HepG2 (cell line): ENCODE measurements around the gene ZNF865. TPM values are rescaled to one million over a fixed set of nuclear protein-coding genes. Genes with fewer than 3 reads are reported as not detected.
A peak's percentile ranks its signal among the peaks of the same experiment; 100 is the strongest.

Experiments used
- HES4 ChIP-seq: sonication (generic); formaldehyde crosslinking; IDR thresholded peaks from 2 replicates; pipeline ENCODE4 v1.9.0; 2021; ENCODE audit warnings: mild to moderate bottlenecking, missing genetic modification reagents, borderline replicate concordance
- SAFB2 ChIP-seq: sonication (generic); formaldehyde crosslinking; IDR thresholded peaks from 2 replicates; pipeline ENCODE4 v1.5.1; 2020; ENCODE audit warnings: missing genetic modification reagents, low read depth, mild to moderate bottlenecking, borderline replicate concordance
- ZNF235 ChIP-seq: sonication (generic); formaldehyde crosslinking; IDR thresholded peaks from 2 replicates; pipeline ENCODE4 v1.8.1; 2023; ENCODE audit warnings: mild to moderate bottlenecking, missing genetic modification reagents, borderline replicate concordance
- ZNF747 ChIP-seq: sonication (generic); formaldehyde crosslinking; IDR thresholded peaks from 2 replicates; pipeline ENCODE4 v1.8.1; 2023; ENCODE audit warnings: missing genetic modification reagents, mild to moderate bottlenecking, borderline replicate concordance
- polyA plus RNA-seq, 8 experiments: library from polyadenylated mRNA; depleted of rRNA in 3 of 8; stranded (reverse) in 7 of 8; unstranded in 1 of 8; fragments of >200 nt; fragmentation: Illumina TruSeq in 4 of 8; extraction: Trizol in 4 of 8; gene quantifications; 2 replicates each; pipeline versions ENCODE4 v1.2.1 to v1.2.3, GENCODE V29; 2011 to 2016; ENCODE audit warnings: low read depth in 4 of 8, missing spikeins in 1 of 8, mixed read lengths in 1 of 8; ENCODE audit not compliant: insufficient read depth in 1 of 8
- total RNA-seq, 5 experiments: library from RNA; depleted of rRNA; stranded (reverse); fragments of >200 nt; fragmentation: Illumina TruSeq; extraction: Trizol; gene quantifications; 2 replicates each; pipeline ENCODE4 v1.2.3, GENCODE V29; 2016; ENCODE audit warnings: low read depth in 1 of 5
- TF ChIP-seq, protein P1 (sequence below): sonication (generic); formaldehyde crosslinking; IDR thresholded peaks from 2 replicates; pipeline ENCODE4 v1.5.1; 2020; ENCODE audit warnings: mild to moderate bottlenecking, missing genetic modification reagents, moderate library complexity
- TF ChIP-seq, protein P2 (sequence below): sonication (generic); formaldehyde crosslinking; IDR thresholded peaks from 2 replicates; pipeline ENCODE4 v1.4.0; 2020; ENCODE audit warnings: missing genetic modification reagents, mild to moderate bottlenecking, borderline replicate concordance
- TF ChIP-seq, protein P3 (sequence below): IDR thresholded peaks from 2 replicates; pipeline ENCODE4 v1.6.1; 2016; ENCODE audit warnings: low read depth, missing genetic modification reagents, missing compliant biosample characterization
- TF ChIP-seq, protein P4 (sequence below): sonication (generic); formaldehyde crosslinking; conservative IDR thresholded peaks from 2 replicates; pipeline ENCODE4 v1.4.0; 2020; ENCODE audit warnings: missing genetic modification reagents
- TF ChIP-seq, protein P5 (sequence below): IDR thresholded peaks from 2 replicates; pipeline ENCODE4 v1.6.1; 2012; ENCODE audit warnings: low read depth, low read length, improper control_type of control experiment

Gene ZNF865
- total and polyA plus RNA-seq, 2 of the 13 experiments (the other 11 are each of a cell fraction or from before 2014, with no cell fraction given): 0.93 to 1.0 TPM

DNA sequence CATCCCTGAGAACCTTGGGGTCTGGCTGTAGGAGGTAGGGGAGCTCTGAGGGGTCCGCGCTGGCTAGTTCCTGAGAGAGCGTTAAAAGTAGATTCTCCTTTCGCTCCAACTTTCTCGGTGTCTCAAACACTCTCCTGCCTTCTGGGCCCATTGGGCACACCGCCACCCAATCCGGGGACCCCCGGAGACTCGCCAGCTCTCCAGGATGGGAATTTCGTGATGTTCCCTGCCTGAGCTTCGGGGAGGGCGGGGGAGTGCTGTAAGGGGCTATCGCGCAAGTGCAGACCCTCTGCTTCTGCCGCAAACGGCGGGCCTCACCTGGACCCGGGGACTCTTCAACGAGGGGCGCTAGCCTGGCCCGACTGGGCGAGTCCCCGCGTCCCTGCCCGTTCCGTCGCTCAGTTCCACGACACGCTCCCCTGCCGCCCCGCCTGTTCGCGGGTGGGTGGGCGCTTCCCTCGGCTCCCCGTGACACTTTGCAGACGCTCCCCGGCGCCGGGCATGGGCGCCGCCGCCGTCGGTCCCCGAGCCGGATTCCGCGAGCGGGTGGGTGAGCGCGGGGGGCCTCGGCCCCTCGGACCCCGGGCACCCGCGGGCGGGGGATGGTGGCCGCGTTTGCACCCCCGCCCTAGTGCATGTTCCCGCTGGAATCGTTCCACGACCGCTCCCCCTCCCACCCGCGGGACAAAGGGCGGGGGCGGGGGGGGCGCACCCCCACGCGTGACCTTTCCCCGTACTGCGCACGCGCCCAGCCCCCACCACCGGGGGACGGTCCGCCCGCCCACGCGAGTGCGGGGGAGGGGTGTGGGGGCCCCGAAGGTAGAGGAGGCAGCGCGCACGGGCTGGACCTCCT lies 42.5 kb downstream of the ZNF865 start, which contains the start of gene CCDC106 (continued):
- TF ChIP-seq, protein P1, sequence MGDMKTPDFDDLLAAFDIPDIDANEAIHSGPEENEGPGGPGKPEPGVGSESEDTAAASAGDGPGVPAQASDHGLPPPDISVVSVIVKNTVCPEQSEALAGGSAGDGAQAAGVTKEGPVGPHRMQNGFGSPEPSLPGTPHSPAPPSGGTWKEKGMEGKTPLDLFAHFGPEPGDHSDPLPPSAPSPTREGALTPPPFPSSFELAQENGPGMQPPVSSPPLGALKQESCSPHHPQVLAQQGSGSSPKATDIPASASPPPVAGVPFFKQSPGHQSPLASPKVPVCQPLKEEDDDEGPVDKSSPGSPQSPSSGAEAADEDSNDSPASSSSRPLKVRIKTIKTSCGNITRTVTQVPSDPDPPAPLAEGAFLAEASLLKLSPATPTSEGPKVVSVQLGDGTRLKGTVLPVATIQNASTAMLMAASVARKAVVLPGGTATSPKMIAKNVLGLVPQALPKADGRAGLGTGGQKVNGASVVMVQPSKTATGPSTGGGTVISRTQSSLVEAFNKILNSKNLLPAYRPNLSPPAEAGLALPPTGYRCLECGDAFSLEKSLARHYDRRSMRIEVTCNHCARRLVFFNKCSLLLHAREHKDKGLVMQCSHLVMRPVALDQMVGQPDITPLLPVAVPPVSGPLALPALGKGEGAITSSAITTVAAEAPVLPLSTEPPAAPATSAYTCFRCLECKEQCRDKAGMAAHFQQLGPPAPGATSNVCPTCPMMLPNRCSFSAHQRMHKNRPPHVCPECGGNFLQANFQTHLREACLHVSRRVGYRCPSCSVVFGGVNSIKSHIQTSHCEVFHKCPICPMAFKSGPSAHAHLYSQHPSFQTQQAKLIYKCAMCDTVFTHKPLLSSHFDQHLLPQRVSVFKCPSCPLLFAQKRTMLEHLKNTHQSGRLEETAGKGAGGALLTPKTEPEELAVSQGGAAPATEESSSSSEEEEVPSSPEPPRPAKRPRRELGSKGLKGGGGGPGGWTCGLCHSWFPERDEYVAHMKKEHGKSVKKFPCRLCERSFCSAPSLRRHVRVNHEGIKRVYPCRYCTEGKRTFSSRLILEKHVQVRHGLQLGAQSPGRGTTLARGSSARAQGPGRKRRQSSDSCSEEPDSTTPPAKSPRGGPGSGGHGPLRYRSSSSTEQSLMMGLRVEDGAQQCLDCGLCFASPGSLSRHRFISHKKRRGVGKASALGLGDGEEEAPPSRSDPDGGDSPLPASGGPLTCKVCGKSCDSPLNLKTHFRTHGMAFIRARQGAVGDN (CRISPR knock-in tag): peak; percentile 77
- TF ChIP-seq, protein P2, sequence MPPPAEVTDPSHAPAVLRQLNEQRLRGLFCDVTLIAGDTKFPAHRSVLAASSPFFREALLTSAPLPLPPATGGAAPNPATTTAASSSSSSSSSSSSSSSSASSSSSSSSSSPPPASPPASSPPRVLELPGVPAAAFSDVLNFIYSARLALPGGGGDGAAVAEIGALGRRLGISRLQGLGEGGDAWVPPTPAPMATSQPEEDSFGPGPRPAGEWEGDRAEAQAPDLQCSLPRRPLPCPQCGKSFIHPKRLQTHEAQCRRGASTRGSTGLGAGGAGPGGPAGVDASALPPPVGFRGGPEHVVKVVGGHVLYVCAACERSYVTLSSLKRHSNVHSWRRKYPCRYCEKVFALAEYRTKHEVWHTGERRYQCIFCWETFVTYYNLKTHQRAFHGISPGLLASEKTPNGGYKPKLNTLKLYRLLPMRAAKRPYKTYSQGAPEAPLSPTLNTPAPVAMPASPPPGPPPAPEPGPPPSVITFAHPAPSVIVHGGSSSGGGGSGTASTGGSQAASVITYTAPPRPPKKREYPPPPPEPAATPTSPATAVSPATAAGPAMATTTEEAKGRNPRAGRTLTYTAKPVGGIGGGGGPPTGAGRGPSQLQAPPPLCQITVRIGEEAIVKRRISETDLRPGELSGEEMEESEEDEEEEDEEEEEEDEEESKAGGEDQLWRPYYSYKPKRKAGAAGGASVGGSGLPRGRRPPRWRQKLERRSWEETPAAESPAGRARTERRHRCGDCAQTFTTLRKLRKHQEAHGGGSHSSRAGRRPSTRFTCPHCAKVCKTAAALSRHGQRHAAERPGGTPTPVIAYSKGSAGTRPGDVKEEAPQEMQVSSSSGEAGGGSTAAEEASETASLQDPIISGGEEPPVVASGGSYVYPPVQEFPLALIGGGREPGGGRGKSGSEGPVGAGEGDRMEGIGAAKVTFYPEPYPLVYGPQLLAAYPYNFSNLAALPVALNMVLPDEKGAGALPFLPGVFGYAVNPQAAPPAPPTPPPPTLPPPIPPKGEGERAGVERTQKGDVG (CRISPR knock-in tag): no peak
- TF ChIP-seq ZNF747 (CRISPR knock-in tag) (peak; percentile 88; the same call in 1 of the 2 replicates), HES4 (peak; percentile 74; the same call in 1 of the 2 replicates), ZNF235 (peak; percentile 82; the same call in 1 of the 2 replicates), SAFB2 (CRISPR knock-in tag) (peak; percentile 97)
- TF ChIP-seq, protein P3, sequence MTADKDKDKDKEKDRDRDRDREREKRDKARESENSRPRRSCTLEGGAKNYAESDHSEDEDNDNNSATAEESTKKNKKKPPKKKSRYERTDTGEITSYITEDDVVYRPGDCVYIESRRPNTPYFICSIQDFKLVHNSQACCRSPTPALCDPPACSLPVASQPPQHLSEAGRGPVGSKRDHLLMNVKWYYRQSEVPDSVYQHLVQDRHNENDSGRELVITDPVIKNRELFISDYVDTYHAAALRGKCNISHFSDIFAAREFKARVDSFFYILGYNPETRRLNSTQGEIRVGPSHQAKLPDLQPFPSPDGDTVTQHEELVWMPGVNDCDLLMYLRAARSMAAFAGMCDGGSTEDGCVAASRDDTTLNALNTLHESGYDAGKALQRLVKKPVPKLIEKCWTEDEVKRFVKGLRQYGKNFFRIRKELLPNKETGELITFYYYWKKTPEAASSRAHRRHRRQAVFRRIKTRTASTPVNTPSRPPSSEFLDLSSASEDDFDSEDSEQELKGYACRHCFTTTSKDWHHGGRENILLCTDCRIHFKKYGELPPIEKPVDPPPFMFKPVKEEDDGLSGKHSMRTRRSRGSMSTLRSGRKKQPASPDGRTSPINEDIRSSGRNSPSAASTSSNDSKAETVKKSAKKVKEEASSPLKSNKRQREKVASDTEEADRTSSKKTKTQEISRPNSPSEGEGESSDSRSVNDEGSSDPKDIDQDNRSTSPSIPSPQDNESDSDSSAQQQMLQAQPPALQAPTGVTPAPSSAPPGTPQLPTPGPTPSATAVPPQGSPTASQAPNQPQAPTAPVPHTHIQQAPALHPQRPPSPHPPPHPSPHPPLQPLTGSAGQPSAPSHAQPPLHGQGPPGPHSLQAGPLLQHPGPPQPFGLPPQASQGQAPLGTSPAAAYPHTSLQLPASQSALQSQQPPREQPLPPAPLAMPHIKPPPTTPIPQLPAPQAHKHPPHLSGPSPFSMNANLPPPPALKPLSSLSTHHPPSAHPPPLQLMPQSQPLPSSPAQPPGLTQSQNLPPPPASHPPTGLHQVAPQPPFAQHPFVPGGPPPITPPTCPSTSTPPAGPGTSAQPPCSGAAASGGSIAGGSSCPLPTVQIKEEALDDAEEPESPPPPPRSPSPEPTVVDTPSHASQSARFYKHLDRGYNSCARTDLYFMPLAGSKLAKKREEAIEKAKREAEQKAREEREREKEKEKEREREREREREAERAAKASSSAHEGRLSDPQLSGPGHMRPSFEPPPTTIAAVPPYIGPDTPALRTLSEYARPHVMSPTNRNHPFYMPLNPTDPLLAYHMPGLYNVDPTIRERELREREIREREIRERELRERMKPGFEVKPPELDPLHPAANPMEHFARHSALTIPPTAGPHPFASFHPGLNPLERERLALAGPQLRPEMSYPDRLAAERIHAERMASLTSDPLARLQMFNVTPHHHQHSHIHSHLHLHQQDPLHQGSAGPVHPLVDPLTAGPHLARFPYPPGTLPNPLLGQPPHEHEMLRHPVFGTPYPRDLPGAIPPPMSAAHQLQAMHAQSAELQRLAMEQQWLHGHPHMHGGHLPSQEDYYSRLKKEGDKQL (CRISPR knock-in tag): no peak
- TF ChIP-seq, protein P4, sequence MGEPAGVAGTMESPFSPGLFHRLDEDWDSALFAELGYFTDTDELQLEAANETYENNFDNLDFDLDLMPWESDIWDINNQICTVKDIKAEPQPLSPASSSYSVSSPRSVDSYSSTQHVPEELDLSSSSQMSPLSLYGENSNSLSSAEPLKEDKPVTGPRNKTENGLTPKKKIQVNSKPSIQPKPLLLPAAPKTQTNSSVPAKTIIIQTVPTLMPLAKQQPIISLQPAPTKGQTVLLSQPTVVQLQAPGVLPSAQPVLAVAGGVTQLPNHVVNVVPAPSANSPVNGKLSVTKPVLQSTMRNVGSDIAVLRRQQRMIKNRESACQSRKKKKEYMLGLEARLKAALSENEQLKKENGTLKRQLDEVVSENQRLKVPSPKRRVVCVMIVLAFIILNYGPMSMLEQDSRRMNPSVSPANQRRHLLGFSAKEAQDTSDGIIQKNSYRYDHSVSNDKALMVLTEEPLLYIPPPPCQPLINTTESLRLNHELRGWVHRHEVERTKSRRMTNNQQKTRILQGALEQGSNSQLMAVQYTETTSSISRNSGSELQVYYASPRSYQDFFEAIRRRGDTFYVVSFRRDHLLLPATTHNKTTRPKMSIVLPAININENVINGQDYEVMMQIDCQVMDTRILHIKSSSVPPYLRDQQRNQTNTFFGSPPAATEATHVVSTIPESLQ (CRISPR knock-in tag): no peak
- TF ChIP-seq, protein P5, sequence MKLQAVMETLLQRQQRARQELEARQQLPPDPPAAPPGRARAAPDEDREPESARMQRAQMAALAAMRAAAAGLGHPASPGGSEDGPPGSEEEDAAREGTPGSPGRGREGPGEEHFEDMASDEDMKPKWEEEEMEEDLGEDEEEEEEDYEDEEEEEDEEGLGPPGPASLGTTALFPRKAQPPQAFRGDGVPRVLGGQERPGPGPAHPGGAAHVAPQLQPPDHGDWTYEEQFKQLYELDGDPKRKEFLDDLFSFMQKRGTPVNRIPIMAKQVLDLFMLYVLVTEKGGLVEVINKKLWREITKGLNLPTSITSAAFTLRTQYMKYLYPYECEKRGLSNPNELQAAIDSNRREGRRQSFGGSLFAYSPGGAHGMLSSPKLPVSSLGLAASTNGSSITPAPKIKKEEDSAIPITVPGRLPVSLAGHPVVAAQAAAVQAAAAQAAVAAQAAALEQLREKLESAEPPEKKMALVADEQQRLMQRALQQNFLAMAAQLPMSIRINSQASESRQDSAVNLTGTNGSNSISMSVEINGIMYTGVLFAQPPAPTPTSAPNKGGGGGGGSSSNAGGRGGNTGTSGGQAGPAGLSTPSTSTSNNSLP: no peak
